HG02981 (cell line): ENCODE data around the gene PRLR.

Experiments
- ATAC-seq: cut with Tn5 transposase; IDR thresholded peaks from one replicate; pipeline ENCODE4 v1.9.1; 2021; ENCODE audit warnings: mild to moderate bottlenecking, moderate library complexity; ENCODE audit not compliant: unreplicated experiment

The PRLR gene

GRCh38 chr5:35091704-35092103, 138.6 kb downstream of the PRLR start:
- no peak for ATAC-seq

- ATAC-seq, result peak; percentile 50
Observed at GRCh38 chr5:35089334-35090314, 140.7 kb downstream of the PRLR start.

GRCh38 chr5:35087991-35088390, 142.3 kb downstream of the PRLR start:
- ATAC-seq, result no peak

- no peak for ATAC-seq
Observed at GRCh38 chr5:35083150-35083549, 147.1 kb downstream of the PRLR start.

GRCh38 chr5:35082530-35082929, 147.8 kb downstream of the PRLR start:
- ATAC-seq, result no peak

- no peak for ATAC-seq
Observed at GRCh38 chr5:35081134-35081533, 149.2 kb downstream of the PRLR start.

GRCh38 chr5:35073160-35073559, 157.1 kb downstream of the PRLR start:
- no peak for ATAC-seq

- no peak for ATAC-seq
Observed at GRCh38 chr5:35069188-35069587, 161.1 kb downstream of the PRLR start.

- ATAC-seq, result no peak
Observed at GRCh38 chr5:35067985-35068384, 162.3 kb downstream of the PRLR start.

- peak; percentile 93 for ATAC-seq
Observed at GRCh38 chr5:35066260-35066795, 164.0 kb downstream of the PRLR start.

- ATAC-seq, result no peak
Observed at GRCh38 chr5:35063414-35063813, 166.9 kb downstream of the PRLR start.

GRCh38 chr5:35061211-35061770, 169.0 kb downstream of the PRLR start:
- no peak for ATAC-seq

GRCh38 chr5:35060236-35060635, 170.1 kb downstream of the PRLR start:
- ATAC-seq, result no peak

- no peak for ATAC-seq
Observed at GRCh38 chr5:35059251-35059650, 171.0 kb downstream of the PRLR start.

GRCh38 chr5:35058374-35058788, 171.9 kb downstream of the PRLR start:
- ATAC-seq, result peak; percentile 89

- ATAC-seq, result no peak
Observed at GRCh38 chr5:35056686-35057085, 173.6 kb downstream of the PRLR start.

- no peak for ATAC-seq
Observed at GRCh38 chr5:35052838-35053237, 177.4 kb downstream of the PRLR start.

GRCh38 chr5:35050541-35051126, 179.7 kb downstream of the PRLR start:
- ATAC-seq, result no peak

- ATAC-seq, result no peak
Observed at GRCh38 chr5:35048910-35049309, 181.4 kb downstream of the PRLR start.

GRCh38 chr5:35047785-35048404, 182.4 kb downstream of the PRLR start, which contains the start of gene AGXT2:
Gene AGXT2, minus strand, starts transcription at chr5:35047949. Its CDS starts 57 bp downstream, at chr5:35047892.
- ATAC-seq, result no peak

GRCh38 chr5:35046774-35047173, 183.5 kb downstream of the PRLR start:
- no peak for ATAC-seq
